GM21515 (cell line): ENCODE data around the gene HOXC10.

Experiments
- ATAC-seq: cut with Tn5 transposase; IDR thresholded peaks from one replicate; pipeline ENCODE4 v1.9.1; 2021; ENCODE audit not compliant: unreplicated experiment

Gene HOXC10

DNA sequence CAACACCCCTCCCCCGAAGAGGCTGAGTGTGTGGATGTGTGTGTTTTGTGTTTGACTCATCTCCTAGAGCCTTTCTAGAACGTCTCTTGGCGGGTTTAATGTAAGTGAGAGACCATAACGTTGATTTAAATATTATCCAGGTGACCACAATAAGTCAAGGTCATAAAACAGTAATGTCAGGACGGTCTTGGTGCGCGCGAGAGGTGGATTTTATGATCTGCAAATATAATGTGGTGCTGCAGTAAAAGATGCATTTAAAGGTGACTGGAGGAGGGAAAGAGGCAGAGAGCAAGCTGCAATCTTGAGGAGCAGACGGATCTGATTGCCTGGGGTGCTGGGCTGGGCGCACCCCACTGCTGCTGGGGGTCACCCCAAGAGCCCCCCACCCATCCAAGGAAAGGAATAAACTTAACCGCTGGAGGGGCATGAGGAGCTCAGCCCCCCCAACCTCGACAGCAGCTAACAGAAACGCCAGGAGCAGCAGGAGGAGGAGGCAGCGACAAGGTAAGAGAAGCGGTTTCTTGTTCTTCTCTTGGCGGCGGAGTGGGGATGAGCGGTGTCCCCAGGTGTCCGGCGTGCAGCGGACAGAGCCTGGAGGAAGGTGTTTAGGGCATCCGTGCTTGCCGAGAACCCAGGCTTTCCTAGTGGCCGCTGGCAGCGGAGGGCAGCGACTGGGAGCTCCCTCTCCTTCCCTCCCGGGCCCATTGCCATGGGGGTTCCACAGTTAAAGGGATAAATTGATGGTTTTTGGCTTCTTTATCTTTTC is 5.5 kb downstream of the HOXC10 start:
- ATAC-seq = no peak

GRCh38 chr12:53991077-53991460 is 6.1 kb downstream of the HOXC10 start:
- no peak for ATAC-seq

GRCh38 chr12:53992377-53992889 is 7.5 kb downstream of the HOXC10 start:
- no peak for ATAC-seq

- no peak for ATAC-seq
Observed at GRCh38 chr12:53993162-53994008, 8.4 kb downstream of the HOXC10 start.

GRCh38 chr12:53994009-53994263 is 9.0 kb downstream of the HOXC10 start:
- no peak for ATAC-seq

- ATAC-seq = no peak
Observed at GRCh38 chr12:53994264-53995001, 9.5 kb downstream of the HOXC10 start.

DNA sequence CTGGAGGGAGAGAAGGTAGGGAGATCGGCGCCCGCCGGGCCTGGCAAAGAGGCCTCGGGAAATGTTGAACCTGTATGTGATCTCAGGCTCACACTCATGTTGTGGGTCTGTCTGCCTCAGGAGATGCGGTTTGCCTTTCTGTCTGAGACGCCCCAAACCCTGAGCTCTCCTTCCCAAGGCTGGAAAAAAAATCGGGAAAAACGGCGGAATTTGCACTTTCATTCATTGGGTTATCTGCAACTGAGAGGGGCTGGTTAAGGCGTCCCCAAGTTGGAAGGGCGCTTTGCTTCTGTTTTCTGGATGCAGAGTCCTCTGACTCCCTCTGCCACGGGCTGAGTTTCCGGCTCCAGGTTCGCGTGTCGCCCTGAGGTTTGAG is 10.0 kb downstream of the HOXC10 start:
- ATAC-seq = no peak

DNA sequence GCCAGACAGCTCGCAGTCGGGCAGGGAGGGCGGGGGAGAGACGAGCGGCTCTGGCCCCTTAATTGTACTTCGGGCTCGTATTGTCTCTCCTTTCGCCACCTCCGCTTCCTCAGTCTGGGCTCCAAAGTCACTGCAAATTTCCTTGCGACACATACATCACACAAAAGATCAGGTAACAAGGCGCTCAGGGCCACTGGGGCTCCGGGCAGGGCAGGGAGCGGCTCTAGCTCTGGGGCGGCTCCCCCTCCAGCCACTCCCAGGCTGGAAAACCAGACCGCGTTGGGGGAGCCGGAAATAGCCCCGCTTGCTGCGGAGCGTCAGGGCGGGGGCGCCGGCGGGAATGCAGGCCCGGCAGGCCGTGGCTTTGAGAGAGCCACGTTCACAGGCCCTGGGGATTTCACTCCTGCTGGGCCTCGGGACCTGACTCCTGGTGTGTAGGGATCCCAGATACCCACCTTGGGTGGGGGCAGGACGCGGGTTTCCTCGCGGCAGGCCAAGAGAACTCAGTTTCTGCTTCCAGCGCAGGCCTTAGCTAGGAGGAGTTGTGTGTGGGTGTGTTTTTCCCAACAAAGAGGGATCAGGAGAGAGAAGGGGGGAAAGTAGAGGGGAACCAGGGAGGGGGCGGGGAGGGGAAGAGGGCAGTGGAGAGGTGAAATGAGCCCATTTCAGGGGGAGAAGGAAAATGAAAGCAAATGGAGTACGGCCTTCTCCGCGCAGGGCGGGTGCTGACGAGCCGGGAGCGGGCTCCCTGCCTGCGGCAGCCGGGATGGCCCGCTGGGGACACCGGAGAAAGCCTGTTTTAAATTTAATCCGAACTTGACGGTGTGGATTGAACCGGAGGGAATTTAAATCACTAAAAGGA is 10.7 kb downstream of the HOXC10 start:
- no peak for ATAC-seq

GRCh38 chr12:53996240-53997203 is 11.6 kb downstream of the HOXC10 start:
- no peak for ATAC-seq

DNA sequence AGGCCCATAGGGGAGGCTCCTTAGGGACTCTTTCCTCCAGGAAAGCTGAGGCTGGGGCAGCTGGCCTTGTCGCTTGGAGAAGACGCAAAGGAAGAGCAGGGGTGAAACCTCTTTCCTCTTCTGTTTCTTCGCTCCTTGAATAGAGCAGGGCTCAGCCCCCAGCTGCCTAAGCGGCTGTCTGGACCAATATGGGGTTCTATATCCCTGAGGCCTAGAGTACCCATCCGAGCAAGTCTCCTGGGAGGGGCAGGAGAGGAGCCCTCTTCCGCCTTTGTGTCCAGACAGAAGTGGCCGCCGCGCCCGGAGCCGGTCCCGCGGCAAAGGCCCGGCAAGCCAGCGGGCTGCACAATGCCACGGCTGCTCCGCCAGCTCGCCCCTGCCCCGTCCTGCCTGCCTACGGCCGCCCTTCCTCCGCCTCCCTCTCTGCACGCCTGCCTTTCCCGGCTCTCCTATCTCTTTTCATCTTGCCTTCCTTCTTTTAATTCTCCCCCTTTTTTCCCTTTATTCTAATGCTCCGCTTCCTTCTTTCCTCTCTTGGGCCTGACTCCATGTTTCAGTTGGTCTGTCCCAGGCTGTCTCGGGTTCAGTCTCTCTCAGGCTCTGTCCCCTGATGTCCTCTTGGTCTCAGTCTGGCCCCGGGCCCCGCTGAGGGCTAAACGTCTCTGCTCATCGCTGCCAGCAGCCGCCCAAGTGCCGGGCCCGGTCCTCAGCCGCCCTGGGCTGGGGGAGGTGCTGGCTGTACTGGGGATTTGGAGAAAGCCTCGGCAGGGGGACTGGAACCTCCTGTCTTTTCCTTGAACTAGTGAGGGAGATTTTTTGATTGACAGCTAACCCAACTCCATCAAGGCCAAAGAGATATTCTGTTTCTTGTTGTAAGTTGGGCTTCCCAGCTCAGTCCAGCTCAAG is 12.5 kb downstream of the HOXC10 start:
- ATAC-seq = no peak

DNA sequence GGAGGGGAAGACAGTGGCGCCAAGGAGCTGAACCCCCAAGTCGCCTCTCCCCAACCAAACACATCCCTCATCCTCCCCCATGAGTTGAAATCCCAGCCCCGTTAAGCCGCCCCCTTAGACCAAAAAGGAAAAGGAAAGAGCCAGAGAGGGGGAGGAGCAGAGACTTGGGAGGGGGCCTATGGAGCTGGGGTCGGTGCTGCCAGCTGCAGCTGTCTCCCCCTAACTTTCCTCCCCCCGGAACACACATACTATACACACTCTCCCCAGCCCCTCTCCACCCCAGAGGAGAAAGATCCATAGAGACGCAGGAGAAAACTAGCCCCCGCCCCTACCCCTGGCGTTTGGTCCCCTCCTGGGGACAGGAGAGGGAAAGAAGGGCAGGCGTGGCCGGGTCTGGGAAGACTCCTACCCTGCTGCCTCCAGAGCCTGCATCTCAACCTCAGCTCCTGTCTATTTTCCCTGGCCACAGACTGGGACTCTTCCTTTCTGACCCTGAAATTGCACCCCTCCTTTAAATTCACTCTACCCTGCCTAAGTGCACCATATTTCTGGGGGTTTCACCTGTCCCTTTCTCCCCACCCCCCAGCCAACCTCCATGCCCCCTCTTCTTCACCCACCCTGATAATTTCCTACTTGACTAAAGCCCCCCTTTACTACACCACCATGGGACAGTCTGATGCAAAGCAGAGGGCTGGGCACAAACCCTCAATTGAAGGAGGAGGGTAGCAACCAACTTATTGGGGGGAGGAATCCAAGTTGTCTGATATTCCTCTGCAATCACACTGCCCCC is 13.4 kb downstream of the HOXC10 start:
- no peak for ATAC-seq

- ATAC-seq = no peak
Observed at GRCh38 chr12:53998900-53999236, 13.9 kb downstream of the HOXC10 start.

GRCh38 chr12:53999559-54000115 is 14.7 kb downstream of the HOXC10 start:
- no peak for ATAC-seq

- ATAC-seq = no peak
Observed at GRCh38 chr12:54000116-54001114, 15.5 kb downstream of the HOXC10 start, which contains the start of gene HOXC9. Gene HOXC9, plus strand, starts transcription at chr12:54000161. Its CDS starts 28 bp downstream, at chr12:54000189.

- ATAC-seq = no peak
Observed at GRCh38 chr12:54001283-54002187, 16.6 kb downstream of the HOXC10 start.
